Activated CD4-positive, alpha-beta T cell treated with anti-CD3 and anti-CD28 coated beads, Interleukin-2, amount 50 U/mL, for 24 hours (primary cell): ENCODE measurements around the gene TRIM68.

Experiments
- DNase-seq, 2 donors: peaks; one replicate each; pipeline ENCODE4 v3.0.0-alpha.2; 2020; ENCODE audit warnings: low read depth in 1 of 2, low spot score in 1 of 2

TRIM68 gene

GRCh38 chr11:4607781-4608666 is at the start of gene TRIM68:
TRIM68 (minus strand) TSS chr11:4608231; CDS start chr11:4605504, 2,727 bp downstream.
- peak; percentile 85 to 93 for DNase-seq

- no peak for DNase-seq
Observed at GRCh38 chr11:4654635-4655369, 46.8 kb upstream of the TRIM68 start.

GRCh38 chr11:4647766-4648165 is 39.7 kb upstream of the TRIM68 start:
- DNase-seq: no peak

DNA sequence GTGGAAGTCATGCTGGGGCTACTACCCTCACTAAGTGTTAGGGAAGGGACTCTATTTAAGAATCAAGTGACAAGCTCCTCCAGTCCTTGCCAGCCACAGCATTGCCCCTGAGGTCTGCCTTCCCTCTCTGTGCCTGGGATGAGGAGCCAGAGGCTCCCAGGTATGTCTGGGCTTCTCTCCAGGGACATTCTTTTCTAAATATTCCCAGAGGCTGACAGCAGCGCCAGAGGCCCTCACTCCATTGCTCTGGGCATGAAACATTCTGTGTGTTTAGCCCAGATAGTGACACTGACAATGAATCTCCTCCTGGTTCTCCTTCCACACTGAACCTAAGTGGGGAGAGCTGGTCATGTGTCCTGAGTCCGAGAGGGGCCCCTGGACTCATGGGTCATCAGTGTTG is 37.9 kb upstream of the TRIM68 start:
- no peak for DNase-seq

GRCh38 chr11:4644233-4644632 is 36.2 kb upstream of the TRIM68 start:
- no peak for DNase-seq

DNA sequence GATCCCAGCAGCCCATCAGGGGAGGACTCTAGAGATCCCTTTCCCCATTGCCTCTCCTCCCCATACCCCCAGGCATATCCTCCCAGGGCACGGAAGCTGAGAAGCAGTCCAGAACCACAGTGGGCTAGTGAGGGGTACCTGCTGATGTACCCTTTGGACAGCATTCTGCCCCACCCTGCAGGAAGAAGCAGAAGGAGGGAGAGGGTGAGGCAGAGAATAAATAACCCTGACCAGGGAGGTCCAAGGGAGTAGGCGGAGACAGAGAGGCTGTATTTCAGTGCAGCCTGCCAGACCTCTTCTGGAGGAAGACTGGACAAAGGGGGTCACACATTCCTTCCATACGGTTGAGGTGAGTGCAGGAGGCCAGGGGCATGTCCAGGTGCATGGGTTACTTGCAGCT is 35.7 kb upstream of the TRIM68 start, which contains the start of gene OR51E1:
Gene OR51E1, plus strand, starts transcription at position 301 of the 400 bp plus-strand sequence. CDS start 8,545 bp downstream, outside the sequence.
- no peak for DNase-seq

DNA sequence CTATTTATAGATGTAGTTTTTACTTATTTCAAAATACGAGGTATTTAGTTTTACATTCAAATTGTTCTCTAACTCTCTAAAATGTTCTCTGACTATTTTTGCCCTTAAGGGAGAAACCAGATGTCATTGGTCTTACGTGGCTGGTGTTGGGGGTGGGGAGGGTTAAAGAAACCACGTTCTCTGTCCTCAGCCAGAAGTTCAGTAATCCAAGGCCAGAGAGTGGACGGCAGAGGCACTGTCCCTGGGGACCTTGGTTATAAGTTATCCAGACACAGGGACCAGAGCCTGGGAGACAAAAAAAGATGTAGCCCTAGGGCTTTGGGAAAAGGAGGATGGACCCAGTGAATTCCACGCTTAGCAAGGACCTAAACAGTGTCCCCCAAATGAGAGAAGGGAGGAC is 35.0 kb upstream of the TRIM68 start:
- DNase-seq: no peak

DNA sequence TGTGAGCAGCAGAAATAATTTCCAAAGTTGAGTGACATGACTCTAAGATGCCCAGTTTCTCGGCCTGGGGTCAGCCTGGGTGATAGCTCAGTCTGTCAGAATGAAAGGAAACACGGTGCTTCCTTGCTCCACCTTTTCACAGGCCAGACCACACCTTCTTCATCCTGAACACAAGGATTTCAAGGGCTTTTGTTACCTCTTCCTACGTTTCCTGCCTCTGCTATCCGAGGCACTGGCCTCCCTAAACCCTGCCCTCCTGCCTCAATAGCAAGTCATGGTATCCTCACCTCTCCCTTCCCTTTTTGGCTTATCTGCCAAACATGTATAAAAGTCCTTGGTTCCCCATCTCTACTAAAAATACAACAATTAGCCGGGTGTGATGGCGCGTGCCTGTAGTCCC is 34.0 kb upstream of the TRIM68 start:
- no peak for DNase-seq

- no peak for DNase-seq
Observed at GRCh38 chr11:4641501-4641900, 33.5 kb upstream of the TRIM68 start.

GRCh38 chr11:4639931-4640330 is 31.9 kb upstream of the TRIM68 start:
- DNase-seq: no peak

DNA sequence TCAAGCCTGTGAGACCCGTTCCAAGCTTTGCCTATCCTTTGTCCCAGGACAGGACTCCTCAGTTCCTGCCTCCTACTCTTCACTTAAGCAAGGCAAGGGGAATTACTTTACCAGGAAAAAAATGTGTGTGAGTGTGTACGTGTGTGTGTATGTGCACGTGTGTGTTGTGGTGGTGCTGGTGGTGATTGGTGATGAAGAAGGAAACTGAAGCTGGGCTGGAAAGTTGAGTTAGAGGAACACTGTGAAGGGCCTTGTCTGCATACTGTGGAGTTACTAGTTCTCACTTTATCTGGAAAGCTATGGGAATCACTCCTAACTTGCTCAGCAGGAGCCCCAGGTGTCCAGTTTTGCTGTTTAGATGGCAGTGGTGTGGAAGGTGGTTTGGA is 29.6 kb upstream of the TRIM68 start:
- DNase-seq: no peak

GRCh38 chr11:4636962-4637661 is 29.1 kb upstream of the TRIM68 start, which contains the start of gene OR51D1:
OR51D1 (plus strand) TSS chr11:4637477; CDS start chr11:4639791, 2,314 bp downstream.
- peak; percentile 39 to 60 for DNase-seq

- no peak for DNase-seq
Observed at GRCh38 chr11:4636136-4636535, 28.1 kb upstream of the TRIM68 start.

- peak in 1 of 2 donors; percentile 23 for DNase-seq
Observed at GRCh38 chr11:4626207-4627099, 18.4 kb upstream of the TRIM68 start.

GRCh38 chr11:4619514-4619913 is 11.5 kb upstream of the TRIM68 start:
- no peak for DNase-seq

DNA sequence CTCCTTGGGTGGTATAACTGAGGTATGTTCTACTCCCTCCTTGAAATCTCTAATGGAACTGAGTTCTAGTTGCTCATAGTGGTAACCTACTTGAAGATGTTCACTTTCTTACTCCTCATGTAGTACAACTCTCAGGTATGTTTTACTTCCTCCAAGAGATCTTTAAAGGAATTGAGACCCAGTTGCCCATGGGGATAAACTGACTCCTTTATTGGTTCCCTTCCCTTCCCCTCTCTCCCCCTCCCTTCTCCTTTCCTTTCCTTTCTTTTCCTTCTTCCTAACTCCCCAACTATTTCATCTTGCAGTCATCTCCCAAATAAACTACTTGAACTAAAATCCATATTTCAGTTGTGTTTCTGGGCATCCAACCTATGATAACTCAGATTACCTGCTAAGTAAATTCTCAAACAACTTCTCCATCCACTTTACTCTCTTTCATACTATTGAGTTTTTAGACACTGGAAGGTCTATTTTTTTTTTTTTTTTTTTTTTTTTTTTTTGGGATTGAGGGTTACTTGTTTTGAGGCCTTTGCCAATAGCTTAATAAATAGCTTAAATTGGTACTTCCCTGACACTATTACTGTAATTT is 7.9 kb upstream of the TRIM68 start:
- no peak for DNase-seq

GRCh38 chr11:4611986-4612385 is 4.0 kb upstream of the TRIM68 start:
- DNase-seq: no peak

DNA sequence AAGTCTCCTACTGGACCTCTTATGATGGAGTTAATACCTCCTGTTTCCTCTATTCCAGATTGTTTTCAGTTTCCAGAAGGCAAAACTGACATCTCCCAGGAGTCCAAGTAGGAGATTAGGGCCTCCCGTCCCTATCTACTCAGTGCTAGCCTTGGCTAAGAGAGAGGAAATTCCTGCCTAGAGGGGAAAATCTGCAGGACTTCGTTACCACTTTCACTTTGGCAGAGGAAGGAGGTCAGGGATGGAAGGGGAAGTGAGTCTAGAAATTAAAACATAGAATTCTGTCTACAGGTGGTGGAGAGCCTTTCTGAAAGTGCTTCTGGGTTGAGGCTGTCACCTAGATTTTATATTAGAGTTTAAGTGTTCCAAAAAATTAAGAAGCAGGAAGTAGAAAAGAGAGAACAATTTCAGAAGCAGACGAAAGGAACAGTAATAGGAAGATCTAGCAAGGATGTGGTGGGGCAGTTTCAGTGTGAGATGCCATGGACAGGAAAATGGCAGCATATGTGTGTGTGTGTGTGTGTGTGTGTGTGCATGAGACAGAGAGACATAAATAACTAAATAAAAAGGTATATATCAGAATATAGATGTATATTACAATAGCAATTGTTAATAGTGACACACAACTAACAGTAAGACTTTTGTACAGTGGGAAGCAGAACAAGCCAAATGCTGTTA is 2.4 kb upstream of the TRIM68 start:
- DNase-seq: no peak

- DNase-seq: no peak
Observed at GRCh38 chr11:4607096-4607495, 935 bp downstream of the TRIM68 start.
